Measurements from ENCODE around the gene CROCC2. TPM values are rescaled to one million over a fixed set of nuclear protein-coding genes. Genes with fewer than 3 reads are reported as not detected.

The CROCC2 gene
- total RNA-seq, 2 experiments from 2014 or later: not detected

DNA sequence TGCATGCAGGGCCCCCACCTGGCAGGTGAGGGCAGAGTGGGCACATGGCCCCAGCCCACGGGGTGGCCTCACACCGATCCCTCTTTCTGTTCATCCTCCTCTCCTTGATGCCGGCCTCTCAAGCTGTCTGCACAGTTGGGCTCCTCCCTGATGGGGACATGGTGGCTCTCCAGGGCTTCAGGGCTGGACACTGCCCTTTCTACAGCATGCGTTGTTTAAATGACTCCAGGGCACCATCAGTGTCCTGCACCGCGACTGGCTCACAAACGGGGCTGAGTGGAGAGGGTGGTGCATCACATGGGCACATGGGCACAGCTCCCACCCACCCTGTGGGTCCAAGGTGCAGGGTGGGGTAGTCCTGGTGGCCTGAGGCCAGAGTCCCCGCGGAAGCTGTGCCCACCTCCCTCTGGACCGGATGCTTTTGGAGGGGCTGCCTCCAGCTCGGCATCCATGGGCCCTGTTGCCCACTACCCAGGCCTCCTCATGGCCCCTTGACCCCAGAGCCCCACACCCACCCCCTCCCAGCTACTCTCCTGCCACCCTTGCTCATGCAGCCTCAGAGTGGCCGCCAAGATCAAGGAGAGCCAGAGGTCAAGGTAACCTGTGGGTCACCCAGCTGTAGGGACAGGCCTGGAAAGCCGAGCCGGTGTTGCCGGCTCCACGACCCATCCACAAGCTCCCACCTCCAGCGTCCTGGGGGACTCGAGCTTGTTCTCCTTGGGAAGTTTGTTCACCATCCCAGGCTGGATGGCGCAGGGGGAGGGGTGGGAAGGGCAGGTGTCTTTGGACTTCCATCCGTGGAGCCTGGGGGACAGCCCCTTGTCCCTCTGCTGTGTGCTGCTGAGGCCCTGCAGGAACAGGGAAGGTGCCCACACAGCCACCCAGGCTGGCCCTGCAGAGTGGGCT is 80.0 kb downstream of the CROCC2 start:
- ATAC-seq (no peak), DNase-seq (no peak)
- Mint-ChIP-seq H3K4me1 (ENCODE audit: low read depth) (no peaks in the 10 kb centered on the region), H3K4me3 (no peak overlapping the region), H3K27me3 (no peaks in the 10 kb centered on the region), H3K36me3 (ENCODE audit: low read depth) (no peaks in the 10 kb centered on the region), H3K27ac (no peak overlapping the region), H3K9me3 (no peaks in the 10 kb centered on the region)
- ChIA-PET CTCF (no interaction called here), POLR2A (no interaction called here)
- intact Hi-C loops (cut with micrococcal nuclease): no loop called here
- TF ChIP-seq CTCF (IDR thresholded peaks at IDR 0.05): no peak

- Mint-ChIP-seq H3K27ac (no peak overlapping the region), H3K4me3 (no peak overlapping the region), H3K36me3 (ENCODE audit: low read depth) (no peaks in the 10 kb centered on the region), H3K27me3 (no peaks in the 10 kb centered on the region), H3K4me1 (ENCODE audit: low read depth) (no peaks in the 10 kb centered on the region), H3K9me3 (no peaks in the 10 kb centered on the region)
- ATAC-seq (no peak), DNase-seq (no peak)
- ChIA-PET POLR2A (no interaction called here), CTCF (no interaction called here)
- TF ChIP-seq CTCF (IDR thresholded peaks at IDR 0.05): no peak
- intact Hi-C loops (cut with micrococcal nuclease): no loop called here
Observed at GRCh38 chr2:240986787-240987411, 80.8 kb downstream of the CROCC2 start.

DNA sequence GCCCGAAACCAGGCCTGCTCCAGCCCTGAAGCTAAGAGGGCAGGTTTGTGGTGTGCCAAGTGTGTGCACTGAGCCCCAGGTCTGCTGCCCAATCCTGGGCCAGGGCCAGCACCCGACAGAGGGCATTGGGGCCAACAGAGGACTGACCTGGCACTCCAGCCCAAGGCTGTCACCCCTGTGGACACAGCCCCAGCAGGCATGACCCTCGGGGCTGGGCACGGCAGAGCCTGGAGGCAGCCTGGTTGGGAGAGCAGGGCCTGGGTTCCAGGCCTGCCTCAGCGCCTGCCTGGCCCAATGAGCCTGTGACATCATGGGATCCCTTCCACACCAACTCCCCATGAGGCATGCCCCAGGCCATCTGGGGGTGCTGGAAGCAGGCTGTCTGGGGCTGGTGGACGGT is 81.5 kb downstream of the CROCC2 start:
- Mint-ChIP-seq H3K9me3 (no peaks in the 10 kb centered on the region), H3K4me1 (ENCODE audit: low read depth) (no peaks in the 10 kb centered on the region)
- POLR2A ChIA-PET: no interaction called here

GRCh38 chr2:240988146-240988545 is 82.0 kb downstream of the CROCC2 start:
- ChIA-PET CTCF (interaction anchor here (1.4 kb wide), 1 partner anchor 12 kb away, joined by 3 read pairs; no protein-coding TSS in a partner anchor), POLR2A (no interaction called here)
- no peaks in the 10 kb centered on the region for H3K9me3 Mint-ChIP-seq
- DNase-seq: no peak
- H3K36me3 Mint-ChIP-seq (ENCODE audit: low read depth): no peaks in the 10 kb centered on the region
- H3K27me3 Mint-ChIP-seq: no peaks in the 10 kb centered on the region
- ATAC-seq: no peak
- intact Hi-C loops (cut with micrococcal nuclease): no loop called here
- TF ChIP-seq CTCF (IDR thresholded peaks at IDR 0.05): no peak
- H3K4me3 Mint-ChIP-seq: no peak overlapping the region
- H3K27ac Mint-ChIP-seq: no peak overlapping the region
- H3K4me1 Mint-ChIP-seq (ENCODE audit: low read depth): no peaks in the 10 kb centered on the region

More for the DNA sequence above, 81.5 kb downstream of the CROCC2 start:
- no peak for ATAC-seq
- no peak overlapping the region for H3K4me3 Mint-ChIP-seq
- intact Hi-C loops (cut with micrococcal nuclease): no loop called here
- no peaks in the 10 kb centered on the region for H3K36me3 Mint-ChIP-seq (ENCODE audit: low read depth)
- CTCF ChIA-PET: interaction anchor here (1.4 kb wide), 1 partner anchor 13 kb away, joined by 3 read pairs; no protein-coding TSS in a partner anchor
- no peak for TF ChIP-seq CTCF (IDR thresholded peaks at IDR 0.05)
- no peak overlapping the region for H3K27ac Mint-ChIP-seq
- no peaks in the 10 kb centered on the region for H3K27me3 Mint-ChIP-seq
- DNase-seq: no peak
